Fibroblast of pulmonary artery (primary cell): ENCODE measurements around the gene FAM89B.

Experiments
- DNase-seq: peaks from one replicate; pipeline ENCODE4 v3.0.0-alpha.2; 2010; ENCODE audit warnings: low read depth
- H3K4me3 ChIP-seq: replicated peaks from 2 replicates; pipeline ENCODE4 v1.5.1; 2011; ENCODE audit warnings: low read depth, mild to moderate bottlenecking, control low read depth, low read length, moderate library complexity
- TF ChIP-seq, protein P1 (sequence below): IDR thresholded peaks from 2 replicates; pipeline ENCODE4 v1.5.1; 2011; ENCODE audit warnings: mild to moderate bottlenecking, control low read depth, low read length, inconsistent platforms; ENCODE audit errors: missing control alignments

FAM89B gene

DNA sequence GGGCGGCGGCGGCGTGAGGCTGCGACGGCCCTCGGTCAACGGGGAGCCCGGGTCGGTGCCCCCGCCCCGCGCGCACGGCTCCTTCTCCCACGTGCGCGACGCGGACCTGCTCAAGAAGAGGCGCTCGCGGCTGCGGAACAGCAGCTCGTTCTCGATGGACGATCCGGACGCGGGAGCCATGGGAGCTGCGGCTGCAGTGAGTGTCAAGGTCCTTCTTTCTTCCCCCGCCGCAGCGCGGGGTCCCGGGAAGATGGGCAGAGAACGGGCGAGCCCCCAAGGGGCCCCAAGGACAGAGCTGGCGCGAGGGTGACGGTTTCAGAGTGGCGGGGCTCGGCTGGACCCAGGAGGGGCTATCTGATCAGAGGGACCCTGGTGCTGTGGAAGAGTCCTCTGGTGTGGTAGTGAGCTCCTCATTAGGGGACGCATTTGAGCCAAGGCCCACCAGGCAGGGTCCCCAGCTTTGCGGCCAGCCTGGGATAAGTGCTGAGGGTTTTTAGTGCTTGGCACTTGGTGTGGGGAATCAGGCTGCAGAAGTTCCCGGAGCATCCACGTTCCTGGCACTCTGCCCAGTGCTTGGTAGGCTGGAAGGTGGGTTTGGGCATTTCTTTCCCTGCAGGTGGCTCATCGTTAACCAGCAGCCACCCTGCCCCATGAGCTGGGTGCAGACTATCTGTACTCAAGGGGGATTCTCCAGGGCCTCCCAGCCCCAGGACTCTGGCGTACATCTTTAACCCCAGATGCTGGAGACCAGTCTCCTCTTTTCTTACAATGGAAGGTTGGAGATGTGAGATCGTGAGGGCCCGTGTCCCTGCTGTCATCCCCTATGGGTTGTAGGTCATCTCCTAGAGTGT, 13.3 kb downstream of the FAM89B start:
- TF ChIP-seq, protein P1, sequence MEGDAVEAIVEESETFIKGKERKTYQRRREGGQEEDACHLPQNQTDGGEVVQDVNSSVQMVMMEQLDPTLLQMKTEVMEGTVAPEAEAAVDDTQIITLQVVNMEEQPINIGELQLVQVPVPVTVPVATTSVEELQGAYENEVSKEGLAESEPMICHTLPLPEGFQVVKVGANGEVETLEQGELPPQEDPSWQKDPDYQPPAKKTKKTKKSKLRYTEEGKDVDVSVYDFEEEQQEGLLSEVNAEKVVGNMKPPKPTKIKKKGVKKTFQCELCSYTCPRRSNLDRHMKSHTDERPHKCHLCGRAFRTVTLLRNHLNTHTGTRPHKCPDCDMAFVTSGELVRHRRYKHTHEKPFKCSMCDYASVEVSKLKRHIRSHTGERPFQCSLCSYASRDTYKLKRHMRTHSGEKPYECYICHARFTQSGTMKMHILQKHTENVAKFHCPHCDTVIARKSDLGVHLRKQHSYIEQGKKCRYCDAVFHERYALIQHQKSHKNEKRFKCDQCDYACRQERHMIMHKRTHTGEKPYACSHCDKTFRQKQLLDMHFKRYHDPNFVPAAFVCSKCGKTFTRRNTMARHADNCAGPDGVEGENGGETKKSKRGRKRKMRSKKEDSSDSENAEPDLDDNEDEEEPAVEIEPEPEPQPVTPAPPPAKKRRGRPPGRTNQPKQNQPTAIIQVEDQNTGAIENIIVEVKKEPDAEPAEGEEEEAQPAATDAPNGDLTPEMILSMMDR, result no peak
- H3K4me3 ChIP-seq, result no peak overlapping the region
- DNase-seq, result no peak

DNA sequence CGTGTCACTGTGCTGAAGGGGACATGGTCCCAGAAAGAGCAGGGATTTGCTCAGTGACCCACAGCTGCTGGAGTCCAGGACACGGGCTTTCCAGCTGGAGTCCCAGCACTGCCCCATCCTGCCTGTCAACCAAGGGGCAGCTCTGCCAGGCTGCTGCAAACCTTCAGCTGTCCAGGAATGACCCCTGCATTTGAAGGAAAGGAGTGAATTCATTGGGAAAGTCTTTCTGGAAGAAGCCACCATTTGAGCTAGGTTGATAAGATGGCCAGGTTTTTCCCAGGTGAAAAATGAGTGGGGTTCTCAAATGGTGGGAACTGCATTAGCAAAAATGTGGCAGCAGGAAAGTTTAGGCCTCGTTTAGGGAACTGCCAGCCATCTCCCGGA, 13.9 kb downstream of the FAM89B start:
- TF ChIP-seq, protein P1, result no peak
- no peak for DNase-seq
- no peak overlapping the region for H3K4me3 ChIP-seq

- TF ChIP-seq, protein P1, result no peak
- peak; percentile 42 for DNase-seq
- H3K4me3 ChIP-seq, result no peak overlapping the region
Observed at GRCh38 chr11:65586676-65587075, 14.3 kb downstream of the FAM89B start.

- H3K4me3 ChIP-seq, result no peak overlapping the region
Observed at GRCh38 chr11:65588199-65589054, 16.1 kb downstream of the FAM89B start.

DNA sequence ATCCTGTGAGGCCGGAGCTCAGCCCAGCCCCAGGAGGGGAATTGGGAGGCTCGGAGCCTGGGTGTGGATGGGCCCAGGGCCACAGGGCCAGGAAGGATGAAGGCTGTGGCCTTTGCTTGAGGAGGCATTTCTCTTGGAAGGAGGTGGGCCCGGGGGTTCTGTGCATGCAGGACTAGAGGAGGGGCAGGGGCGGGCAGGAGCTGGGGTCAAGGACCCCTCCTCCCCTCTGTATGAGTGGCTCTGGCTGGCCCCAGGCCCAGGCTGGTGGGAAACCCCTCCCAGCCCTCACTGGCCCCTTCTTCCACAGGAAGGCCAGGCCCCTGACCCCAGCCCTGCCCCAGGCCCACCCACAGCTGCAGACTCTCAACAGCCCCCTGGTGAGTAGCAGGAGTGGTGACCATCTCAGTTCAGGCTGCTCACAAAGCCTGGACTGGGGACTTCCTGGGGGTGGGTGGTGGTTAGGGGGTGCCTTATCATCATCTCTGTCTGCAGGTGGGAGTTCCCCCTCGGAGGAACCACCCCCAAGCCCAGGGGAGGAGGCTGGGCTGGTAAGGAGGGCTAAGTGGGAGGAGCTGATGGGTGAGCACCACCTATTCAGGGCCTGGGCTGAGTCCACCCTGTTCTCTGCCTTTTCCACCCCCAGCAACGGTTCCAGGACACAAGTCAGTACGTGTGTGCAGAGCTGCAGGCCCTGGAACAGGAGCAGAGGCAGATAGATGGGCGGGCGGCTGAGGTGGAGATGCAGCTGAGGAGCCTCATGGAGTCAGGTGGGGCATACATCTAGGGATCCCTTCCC, 17.3 kb downstream of the FAM89B start:
- DNase-seq, result no peak
- TF ChIP-seq, protein P1, result no peak
- H3K4me3 ChIP-seq, result no peak overlapping the region

More at GRCh38 chr11:65588199-65589054, 16.1 kb downstream of the FAM89B start:
- TF ChIP-seq, protein P1, result peak; percentile 55
- peak; percentile 68 for DNase-seq

DNA sequence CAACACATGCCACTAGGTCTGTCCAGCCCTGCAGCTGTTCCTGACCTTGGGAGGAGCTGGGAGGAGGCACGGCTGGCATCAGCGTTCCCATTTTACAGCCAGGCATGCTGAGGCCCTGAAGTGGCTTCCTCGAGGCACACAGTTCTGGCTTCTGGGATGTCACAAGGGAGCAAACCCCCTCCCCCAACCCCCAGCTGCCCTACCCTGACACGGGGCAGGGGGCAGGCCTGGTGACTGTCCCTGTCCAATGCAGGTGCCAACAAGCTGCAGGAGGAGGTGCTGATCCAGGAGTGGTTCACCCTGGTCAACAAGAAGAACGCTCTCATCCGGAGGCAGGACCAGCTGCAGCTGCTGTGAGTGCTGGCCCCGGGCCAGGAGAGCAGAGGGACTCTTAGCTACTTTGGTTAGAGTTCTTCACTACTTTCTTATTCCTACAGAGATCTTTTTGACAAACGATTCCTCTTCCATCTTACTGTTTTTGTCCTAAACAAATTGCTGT, 18.0 kb downstream of the FAM89B start:
- TF ChIP-seq, protein P1, result no peak
- no peak overlapping the region for H3K4me3 ChIP-seq
- peak; percentile 45 for DNase-seq
